Fibroblast of the conjunctiva (primary cell): ENCODE data around the gene CNGB1.
"Not testable (repeated sequence)": the region's sequence is repeated elsewhere in the genome, so short reads cannot be mapped to it uniquely, and the experiment has no call there.

ENCODE experiments used
- DNase-seq: peaks from one replicate; pipeline ENCODE4 v3.0.0-alpha.2; 2010; ENCODE audit warnings: low read depth

Gene CNGB1

DNA sequence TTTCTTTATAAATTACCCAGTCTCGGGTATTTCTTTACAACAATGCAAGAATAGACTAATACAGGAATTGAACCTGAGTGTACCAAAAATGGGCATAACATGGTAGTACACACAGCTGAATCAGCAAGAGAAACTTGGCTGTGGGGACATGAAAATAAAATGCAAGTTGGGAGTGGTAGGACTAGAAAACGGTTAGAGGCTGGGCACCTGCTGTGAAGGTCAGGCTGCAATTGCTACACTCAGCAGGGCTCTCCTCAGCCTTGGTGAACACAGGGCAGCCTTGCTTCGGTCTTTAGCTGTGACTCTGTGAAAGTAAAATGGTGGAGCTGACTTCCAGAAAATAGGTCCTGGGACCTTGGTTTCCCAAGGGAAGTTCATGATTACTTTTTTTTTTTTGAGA, 45.6 kb downstream of the CNGB1 start:
- no peak for DNase-seq

DNA sequence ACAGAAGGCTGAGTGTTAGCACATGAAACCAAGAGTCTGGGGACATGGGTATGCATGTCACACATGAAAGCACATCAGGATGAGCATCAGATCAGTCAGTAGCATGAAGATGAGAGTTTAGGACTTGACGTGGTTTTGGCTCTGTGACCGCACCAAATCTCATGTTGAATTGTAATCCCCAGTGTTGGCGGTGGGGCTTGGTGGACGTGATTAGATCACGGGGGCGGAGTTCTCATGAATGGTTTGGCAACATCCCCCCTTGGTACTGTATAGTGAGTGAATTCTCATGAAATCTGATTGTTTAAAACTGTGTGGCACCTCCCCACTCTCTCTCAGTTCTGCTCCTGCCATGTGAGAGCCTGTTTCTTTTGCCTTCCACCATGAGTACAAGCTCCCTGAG, 46.4 kb downstream of the CNGB1 start:
- no peak for DNase-seq

DNA sequence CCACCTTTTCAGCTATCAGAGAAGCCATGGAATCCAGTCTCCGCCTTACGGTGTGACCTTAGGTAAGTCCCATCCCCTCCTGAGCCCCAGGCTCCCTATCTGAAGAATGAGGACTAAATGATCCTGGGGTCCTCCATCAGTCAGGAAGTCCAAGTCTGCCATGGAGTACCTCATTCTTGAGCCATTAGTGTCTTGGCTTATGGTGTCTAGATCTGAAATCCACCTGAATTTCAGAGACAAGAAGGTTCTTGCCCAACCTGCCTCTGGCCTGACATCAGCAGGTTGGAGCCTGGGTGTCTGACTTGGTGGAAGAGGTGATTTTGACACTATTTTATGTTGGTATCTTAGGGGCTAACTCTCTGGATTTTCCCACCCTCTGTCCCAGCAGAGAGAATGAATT, 47.1 kb downstream of the CNGB1 start:
- no peak for DNase-seq

DNA sequence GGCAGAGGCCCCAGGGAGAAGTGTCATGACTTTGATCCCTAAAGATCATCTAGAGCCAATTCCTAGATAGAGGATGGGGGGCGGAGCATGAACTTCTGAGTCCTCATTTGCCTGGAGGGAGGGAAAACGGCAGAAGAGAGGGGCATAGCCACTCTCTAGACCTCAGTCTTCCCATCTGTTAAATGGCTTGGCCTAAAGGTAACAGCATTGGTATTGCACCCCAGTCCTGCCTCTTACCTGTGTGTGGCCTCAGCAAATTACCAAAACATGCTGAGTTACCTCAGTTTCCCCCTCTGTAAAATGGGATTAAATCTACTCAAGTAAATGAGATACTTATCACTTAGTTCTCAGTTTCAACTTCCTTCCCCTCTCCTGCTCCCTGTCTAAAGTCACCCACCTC, 47.5 kb downstream of the CNGB1 start:
- no peak for DNase-seq

DNA sequence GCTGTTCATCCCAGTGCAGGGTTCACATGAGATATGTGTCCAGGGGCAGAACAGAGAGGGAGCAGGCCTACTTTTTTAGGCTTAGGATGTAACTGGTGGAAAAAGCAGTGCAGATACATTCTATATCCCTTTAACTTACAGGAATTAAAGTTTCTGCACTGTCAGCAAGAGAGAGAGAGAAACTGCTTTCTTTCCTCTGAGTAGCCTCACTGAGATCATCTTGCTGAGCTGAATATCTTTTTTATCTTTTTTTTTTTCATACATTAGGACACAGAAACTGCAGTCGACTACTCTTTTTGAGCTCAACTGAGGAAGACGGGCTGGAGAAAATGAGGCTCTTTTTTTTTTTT, 50.1 kb downstream of the CNGB1 start:
- no peak for DNase-seq

DNA sequence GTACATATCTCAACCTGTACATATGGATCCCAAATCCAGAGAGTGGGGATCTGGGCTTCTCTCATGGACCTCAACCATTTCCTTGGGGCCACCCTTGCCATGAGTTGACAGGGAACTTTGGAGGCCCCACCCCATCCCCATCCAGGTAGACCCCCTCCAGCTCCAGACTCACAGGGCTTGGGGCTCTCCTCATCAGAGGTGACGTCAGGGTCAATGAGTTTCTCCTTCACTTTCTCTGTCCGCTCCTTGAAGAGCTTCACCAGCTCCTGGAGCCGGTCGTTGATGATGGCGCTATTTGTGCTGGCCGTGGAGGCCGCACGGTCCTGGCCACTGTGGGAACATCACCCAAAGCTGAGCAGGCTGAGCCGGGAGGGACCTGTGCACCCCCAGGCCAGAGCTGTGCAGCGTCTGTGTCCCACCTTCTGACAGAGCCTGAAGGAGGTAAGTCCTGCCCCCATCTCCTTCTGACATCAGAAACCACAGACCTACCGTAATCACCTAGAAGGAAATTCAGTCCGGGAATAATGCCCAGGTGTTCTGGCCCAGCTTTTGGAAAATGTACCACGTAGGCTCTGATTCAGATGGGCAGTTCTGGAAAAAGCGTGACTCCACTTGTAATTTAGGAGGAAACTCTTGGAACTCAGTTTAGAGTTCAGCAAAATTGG, 50.6 kb downstream of the CNGB1 start:
- DNase-seq, result no peak

DNA sequence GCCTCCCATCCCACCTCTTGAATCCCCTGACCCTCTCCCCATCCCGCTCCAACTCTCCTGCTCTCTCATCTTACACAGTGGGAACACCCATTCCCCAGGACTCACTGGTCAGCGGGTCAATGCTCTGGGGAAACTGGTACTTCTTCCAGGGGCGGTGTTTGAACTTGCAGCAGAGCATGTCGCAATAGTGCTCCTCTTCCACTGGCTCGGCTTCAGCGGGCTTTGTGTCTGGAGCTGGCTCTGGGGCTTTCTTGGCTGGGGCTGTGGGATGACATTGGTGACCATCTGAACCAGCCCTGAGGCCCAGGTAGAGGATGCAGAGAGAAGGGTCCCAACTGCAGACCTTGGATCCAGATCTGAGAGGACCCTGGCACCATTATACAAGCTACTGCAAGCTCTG, 51.9 kb downstream of the CNGB1 start:
- no peak for DNase-seq

DNA sequence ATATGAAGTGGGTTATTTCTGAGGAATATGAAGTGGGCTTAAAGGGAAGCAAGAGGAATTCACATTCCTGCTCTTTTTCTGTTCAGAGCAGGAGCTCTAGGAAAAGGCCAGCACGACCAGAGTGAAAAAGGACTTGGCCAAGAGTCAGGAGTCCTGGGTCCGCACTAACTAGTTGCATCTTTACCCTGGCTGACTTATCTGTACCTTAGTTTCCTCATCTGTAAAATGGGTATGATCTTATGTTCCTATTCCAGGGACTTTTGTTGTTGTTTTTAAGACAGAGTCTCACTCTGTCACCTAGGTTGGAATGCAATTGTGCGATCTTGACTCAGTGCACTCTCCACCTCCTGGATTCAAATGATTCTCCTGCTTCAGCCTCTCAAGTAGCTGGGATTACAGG, 52.5 kb downstream of the CNGB1 start:
- no peak for DNase-seq

DNA sequence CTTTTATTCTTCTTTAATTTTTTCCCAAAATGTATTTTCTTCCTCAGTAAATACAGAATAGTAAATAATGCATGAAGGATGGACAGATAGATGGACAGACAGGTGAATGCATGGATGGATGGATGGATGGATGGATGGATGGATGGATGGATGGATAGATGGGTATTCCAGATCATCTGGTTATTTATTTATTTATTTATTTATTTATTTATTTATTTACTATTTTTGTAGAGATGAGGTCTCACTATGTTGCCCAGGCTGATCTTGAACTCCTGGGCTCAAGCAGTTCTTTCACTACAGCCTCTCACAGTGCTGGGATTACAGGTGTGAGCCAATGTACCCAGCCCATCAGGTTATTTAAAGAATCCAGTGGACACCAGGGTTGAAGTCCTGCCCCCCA, 53.0 kb downstream of the CNGB1 start:
- not testable (repeated sequence) for DNase-seq

DNA sequence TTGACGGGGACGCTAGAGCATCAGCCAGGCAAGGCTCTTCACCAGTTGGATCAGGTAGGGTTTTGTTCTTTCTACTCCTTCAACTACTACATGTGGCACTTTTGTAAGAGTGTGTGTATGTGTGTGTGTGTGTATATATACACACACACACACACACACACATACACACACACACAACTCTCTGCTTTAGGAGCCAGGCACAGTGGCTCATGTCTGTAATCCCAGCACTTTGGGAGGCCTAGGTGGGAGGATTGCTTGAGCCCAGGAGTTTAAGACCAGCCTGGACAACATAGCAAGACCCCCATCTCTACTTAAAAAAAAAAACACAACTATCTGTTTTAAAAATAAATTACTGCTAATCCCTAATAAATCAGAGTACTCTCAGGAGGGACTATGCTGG, 53.4 kb downstream of the CNGB1 start:
- not testable (repeated sequence) for DNase-seq

DNA sequence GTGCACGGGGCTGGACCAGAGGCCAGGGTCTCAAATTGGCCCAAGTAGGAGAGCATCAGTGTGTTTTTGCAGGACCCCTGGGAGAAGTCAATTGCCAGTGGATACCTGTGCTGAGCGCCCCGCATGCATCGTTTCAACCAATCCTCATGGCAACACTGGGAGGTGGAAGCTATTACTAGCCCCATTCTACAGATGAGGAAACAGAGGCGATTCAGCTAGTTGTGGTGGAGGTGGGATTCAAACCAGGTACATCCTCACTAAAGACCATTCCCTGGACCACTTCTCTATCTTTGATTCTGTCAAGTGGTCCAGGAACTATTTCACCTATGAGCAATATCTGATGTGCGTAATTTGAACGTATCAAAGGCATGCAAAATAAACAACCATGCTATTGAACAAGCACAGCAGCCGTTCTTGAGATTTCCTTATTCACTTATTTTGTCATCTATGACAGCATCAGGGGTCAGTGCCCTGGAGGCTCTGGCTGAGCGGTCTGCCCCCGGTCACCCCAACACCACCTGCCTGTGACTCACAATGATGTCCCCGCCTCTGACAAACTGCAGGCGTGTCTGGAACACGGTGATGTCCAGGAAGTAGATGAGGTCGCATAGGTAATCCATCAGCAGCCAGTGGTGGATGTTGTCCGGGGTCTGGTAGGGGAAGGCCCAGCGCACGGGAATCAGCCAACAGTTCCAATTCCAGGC, 54.0 kb downstream of the CNGB1 start:
- no peak for DNase-seq

DNA sequence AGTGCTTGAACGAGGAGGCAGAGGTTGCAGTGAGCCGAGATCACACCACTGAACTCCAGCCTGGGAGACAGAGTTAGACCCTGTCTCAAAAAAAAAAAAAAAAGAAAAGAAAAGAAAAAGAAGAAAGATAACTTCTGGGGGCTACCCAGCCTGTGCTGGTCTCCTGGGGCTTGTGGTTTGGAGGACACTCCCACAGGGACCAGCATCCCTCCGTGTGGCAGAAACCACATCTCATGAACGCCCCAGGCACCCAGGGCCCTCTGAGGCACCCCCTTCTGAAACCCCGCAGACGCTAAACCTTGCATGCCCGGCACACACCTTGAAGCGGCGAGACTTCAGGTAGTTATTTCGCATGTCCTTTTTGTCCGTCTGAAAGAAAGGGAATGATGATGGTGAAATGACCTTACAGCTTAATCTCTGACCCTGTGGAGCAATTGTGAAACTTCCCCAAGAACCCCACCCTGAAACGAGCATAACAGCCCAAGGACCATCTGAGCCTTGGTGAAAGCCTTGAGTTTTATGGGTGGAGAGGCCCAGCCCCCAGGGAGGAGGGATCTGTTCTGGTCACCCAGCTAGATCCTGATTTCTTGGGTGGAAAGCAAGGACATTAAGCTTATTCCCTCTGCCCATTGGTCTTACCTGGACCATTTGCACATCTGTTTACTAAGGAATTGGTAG, 55.0 kb downstream of the CNGB1 start:
- no peak for DNase-seq

DNA sequence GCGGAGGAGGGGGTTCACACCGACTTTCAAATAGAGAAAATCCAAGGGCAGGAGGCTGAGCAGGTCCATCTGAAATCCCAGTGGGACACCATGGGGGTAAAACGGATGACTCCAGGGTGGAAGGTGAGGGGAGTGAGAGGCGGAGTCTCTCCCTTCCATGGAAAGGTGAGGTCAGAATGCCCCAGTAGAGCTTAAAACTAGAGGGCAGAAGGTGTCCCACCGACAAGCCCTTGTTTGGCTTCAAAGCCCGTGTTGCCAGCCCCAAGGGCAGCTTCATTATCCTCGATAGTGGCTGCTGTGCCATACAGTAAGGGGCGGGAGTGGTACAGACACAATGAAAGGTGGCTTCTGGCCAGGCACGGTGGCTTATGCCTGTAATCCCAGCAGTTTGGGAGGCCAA, 55.7 kb downstream of the CNGB1 start:
- DNase-seq, result no peak

DNA sequence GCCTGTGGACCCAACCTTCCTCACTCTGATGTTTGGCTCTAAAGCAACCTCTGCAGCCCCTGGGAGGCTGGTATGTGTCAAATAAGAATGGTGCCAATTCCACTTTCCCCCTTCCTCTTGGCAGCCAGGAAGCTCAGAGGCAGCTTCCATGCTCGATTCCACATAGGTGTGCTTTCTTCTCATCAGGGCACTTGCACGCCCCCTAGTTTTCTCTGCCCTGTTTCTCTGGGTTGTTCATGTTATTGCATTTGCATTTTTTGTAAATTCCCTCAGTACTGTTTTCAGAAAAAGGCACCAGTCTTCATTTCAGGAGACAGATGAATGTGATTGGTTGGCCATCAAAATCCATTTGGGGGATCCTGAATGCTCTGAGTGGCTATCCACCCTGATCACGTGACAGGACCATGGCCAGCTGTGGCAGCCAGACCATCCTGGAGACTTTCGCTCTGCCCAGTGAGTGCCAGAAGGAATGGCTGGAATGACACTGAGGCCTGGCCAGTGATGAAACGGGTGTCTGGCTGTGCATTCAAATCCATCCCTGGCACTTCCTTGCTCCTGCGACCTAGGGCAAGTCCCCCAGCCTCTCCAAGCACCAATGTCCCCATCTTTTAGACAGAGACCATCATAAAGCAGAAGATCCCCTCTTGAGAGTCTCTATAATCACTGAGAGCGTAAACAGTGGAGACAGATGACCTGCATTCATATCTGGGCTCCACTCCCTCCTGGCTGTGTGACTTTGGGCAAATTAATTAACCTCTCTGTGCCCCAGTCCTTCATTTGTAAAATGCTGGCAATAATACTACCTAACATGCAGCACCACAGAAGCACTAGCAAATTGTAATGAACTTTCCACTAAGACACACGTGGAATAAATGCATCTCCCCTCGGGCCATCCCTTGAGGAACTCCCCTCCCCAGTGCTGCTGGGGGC, 56.4 kb downstream of the CNGB1 start:
- DNase-seq, result no peak

DNA sequence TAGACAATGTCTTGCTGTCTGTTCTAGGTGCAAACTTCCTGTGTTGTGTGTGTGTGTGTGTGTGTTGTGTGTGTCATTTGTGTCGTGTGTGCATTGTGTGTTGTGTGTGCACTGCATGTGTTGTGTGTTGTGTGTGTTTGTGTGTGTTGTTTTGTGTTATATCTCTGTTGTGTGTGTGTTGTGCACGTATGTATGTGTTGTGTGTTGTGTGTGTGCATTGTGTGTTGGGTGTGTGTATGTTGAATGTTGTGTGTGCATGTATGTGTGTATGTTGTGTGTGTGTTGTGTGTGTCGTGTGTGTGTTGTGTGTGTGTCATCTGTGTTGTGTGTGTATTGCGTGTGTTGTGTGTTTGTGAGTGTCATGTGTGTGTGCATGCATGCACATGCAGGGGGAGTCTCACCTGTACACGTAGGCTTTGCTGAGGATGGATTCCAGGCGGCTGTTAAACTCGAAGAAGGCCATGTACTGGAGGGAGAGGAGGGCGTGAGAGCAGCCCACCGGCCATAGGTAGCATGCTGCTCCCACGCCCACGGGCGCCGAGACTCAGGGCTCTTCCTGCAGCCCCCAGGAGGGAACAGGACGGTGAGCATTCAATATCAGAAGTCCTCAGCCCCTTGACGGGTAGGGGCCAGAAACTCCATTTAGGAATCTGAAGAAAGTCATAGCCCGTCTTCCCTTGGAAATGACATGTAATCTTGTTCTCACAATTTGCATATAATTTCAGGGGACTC, 58.2 kb downstream of the CNGB1 start:
- no peak for DNase-seq

DNA sequence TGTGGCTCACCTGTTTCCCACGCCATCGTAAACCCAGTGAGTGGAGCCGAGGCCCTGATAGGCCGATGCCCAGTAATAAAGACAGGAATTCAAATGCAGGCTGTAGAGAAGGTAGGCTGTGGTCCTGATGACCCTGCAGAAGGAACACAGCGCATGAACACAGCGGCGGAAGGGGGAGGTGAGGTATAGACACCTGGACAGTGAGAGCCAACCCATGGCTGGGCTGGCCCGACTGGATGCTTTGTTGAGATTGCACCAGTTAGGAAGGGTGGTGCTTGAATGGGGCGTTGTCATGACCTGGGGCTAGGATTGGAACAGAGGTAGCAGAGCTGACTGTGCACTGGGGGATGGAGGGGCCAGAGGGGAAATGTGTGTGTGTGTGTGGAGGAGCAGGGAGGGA, 59.2 kb downstream of the CNGB1 start:
- DNase-seq, result no peak

DNA sequence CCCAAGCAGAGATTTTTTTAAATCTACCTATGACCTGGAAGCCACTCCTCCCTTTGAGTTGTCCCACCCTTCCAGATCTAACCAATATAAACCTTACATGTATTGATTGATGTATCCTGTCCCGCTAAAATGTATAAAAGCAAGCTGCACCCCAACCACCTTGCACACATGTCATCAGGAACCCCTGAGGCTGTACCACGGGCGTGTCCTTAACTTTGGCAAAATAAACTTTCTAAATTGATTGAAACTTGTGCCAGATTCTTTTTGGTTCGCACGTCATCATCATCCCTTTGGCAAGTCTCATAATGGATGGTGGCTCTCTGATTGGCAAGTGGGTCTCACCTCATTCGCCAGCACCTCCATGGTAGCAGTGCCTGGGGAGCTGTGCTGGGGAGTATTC, 60.2 kb downstream of the CNGB1 start:
- no peak for DNase-seq

DNA sequence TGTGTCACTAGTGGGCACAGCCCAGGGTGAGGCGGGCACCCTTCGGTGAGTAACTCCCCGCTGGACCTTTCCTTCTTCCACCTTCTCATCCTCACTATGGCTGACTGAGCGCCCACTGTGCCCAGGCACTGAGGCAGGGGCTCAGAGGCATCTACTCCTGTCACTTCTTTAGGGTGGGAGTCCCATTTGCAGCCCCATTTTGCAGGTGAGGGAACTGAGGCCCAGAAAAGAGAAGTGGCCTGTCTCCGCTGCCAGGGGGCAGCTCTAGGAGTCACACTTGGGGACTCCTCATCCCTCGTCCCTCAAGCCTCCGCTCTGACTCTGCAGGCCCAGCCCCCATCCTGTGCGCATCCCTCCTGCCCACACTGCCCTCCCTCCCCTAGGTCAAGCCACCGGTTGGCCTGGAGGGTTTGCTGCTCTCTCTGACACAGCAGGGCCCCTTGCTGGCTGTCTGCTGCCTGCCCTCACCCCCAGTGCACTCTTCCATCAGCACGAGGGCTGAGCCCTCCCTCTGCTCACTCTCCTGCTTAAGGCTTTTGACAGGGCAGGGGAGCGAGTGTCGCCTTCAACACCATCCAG, 62.4 kb downstream of the CNGB1 start:
- DNase-seq, result no peak

DNA sequence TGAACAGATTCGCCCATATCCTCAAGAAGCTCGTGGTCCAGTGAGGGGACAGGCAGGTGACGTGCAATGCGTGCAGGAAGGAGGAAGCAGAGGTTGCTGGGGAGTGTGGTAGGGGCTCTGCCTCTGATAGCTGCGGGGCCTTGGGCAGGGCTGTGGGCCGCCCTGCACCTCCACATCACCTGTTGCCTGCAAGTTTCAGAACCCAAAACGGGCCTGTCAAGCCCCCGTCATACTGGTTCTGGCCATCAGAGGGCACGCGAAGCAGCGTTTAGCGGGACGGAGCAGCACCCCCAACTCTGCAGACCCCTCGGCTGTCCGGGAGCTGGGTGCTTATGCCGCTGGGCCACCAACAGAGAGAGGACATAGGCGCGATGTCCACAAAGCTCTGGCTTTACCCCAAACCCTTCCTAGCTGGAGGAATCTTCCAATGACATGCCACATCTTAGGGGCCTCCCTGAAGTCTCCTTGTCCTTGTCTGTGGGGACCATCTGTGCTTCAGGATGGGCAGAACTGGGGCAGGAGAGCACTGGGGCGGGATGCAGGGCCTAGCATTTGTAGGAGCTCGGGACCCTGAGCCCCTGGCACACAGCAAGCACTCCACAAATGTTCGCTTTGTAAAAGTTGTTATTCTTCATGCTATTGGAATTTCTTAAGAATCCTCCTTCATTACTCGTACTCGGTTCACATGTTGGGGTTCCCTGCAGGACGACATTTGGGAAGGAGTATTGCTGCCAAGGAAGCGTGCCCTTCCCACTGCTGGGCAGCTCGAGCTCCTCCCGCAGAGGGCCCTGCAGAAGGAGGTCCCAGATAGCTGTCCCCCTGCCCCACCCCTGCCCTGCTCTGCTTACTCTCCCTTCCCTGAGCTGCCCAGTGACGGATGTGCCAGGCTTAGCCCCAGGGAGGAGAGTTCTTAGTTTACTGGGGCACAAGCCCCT, 64.3 kb downstream of the CNGB1 start:
- DNase-seq, result no peak

DNA sequence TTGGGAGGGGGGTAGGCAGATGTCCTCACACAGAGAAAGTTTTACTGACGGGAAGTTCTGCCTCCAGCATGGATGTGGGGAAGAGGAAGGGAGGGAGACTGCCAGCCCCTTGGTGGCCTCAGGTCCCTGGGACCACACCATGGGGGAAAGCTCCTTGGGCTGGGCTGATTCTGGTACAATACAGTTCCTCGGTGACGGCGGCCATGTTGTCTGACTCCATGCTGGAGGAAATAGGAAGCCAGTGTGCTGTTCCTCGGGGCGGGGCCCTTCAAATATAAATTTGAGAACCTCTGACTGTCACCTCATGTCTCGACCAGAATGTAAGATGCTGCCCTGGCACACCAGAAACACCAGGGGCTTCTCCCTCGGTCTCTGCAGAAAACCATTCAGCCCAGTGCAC, 66.8 kb downstream of the CNGB1 start:
- DNase-seq, result no peak
